ENCODE data around the gene CDK5. TPM values are rescaled to one million over a fixed set of nuclear protein-coding genes. Genes with fewer than 3 reads are reported as not detected.
A peak's percentile ranks its signal among the peaks of the same experiment; 100 is the strongest.

CDK5 gene
- total RNA-seq, 2 donors from 2014 or later, result 4.7 TPM

- H3K36me3 Mint-ChIP-seq (ENCODE audit: low read depth), result peaks cover 3% of the 10 kb centered on the region
- no peak for ATAC-seq
- peak overlapping the region; percentile 96 for H3K4me3 Mint-ChIP-seq
- no peaks in the 10 kb centered on the region for H3K27me3 Mint-ChIP-seq
- peaks cover 29% of the 10 kb centered on the region for H3K4me1 Mint-ChIP-seq
- H3K9me3 ChIP-seq (ENCODE audit: control insufficient read depth, low read length, poor library complexity, severe bottlenecking), result no peaks in the 10 kb centered on the region
- no peak overlapping the region for H3K27ac Mint-ChIP-seq
- no peak for DNase-seq
These were observed 4.4 kb upstream of the CDK5 start for GRCh38 chr7:151062111-151062398.

GRCh38 chr7:151061213-151062110 lies 3.8 kb upstream of the CDK5 start:
- Mint-ChIP-seq H3K36me3 (ENCODE audit: low read depth) (peaks cover 3% of the 10 kb centered on the region), H3K4me3 (peak overlapping the region; percentile 96), H3K27ac (peak overlapping the region; percentile 53), H3K27me3 (no peaks in the 10 kb centered on the region), H3K4me1 (peaks cover 29% of the 10 kb centered on the region)
- ATAC-seq, result no peak
- no peak for DNase-seq
- no peaks in the 10 kb centered on the region for H3K9me3 ChIP-seq (ENCODE audit: control insufficient read depth, low read length, poor library complexity, severe bottlenecking)

GRCh38 chr7:151060416-151061212 lies 2.9 kb upstream of the CDK5 start:
- DNase-seq, result no peak
- peak overlapping the region; percentile 96 for H3K4me3 Mint-ChIP-seq
- no peaks in the 10 kb centered on the region for H3K9me3 ChIP-seq (ENCODE audit: control insufficient read depth, low read length, poor library complexity, severe bottlenecking)

GRCh38 chr7:151060113-151060415 lies 2.4 kb upstream of the CDK5 start:
- peak overlapping the region; percentile 89 for H3K27ac Mint-ChIP-seq
- ATAC-seq (no peak), DNase-seq (no peak)
- no peaks in the 10 kb centered on the region for H3K27me3 Mint-ChIP-seq
- no peaks in the 10 kb centered on the region for H3K36me3 Mint-ChIP-seq (ENCODE audit: low read depth)
- peak overlapping the region; percentile 96 for H3K4me3 Mint-ChIP-seq
- H3K4me1 Mint-ChIP-seq, result peaks cover 26% of the 10 kb centered on the region
- H3K9me3 ChIP-seq (ENCODE audit: control insufficient read depth, low read length, poor library complexity, severe bottlenecking), result no peaks in the 10 kb centered on the region

More at GRCh38 chr7:151060416-151061212, 2.9 kb upstream of the CDK5 start:
- Mint-ChIP-seq H3K4me1 (peaks cover 29% of the 10 kb centered on the region), H3K27me3 (no peaks in the 10 kb centered on the region), H3K27ac (peak overlapping the region; percentile 53), H3K36me3 (ENCODE audit: low read depth) (peaks cover 3% of the 10 kb centered on the region)
- no peak for ATAC-seq

GRCh38 chr7:151059367-151060112 lies 1.8 kb upstream of the CDK5 start, which contains the start of gene SLC4A2:
Gene SLC4A2 (plus strand): TSS chr7:151059589. CDS start chr7:151061988, 2,399 bp downstream.
- DNase-seq, result peak; percentile 61 to 68 (median 64)
- Mint-ChIP-seq H3K27ac (peak within 1 kb of the TSS; percentile 89), H3K4me3 (peak within 1 kb of the TSS; percentile 96), H3K27me3 (no peaks in the 10 kb centered on the region), H3K4me1 (peaks cover 28% of the 10 kb centered on the region), H3K36me3 (ENCODE audit: low read depth) (no peaks in the 10 kb centered on the region)
- no peaks in the 10 kb centered on the region for H3K9me3 ChIP-seq (ENCODE audit: control insufficient read depth, low read length, poor library complexity, severe bottlenecking)
- no peak for ATAC-seq

GRCh38 chr7:151058781-151059366 lies 1.2 kb upstream of the CDK5 start:
- DNase-seq, result no peak

GRCh38 chr7:151057989-151058780 lies 488 bp upstream of the CDK5 start:
- ATAC-seq, result peak; percentile 94
- H3K9me3 ChIP-seq (ENCODE audit: control insufficient read depth, low read length, poor library complexity, severe bottlenecking), result no peaks in the 10 kb centered on the region
- H3K4me1 Mint-ChIP-seq, result peaks cover 32% of the 10 kb centered on the region
- peak; percentile 91 to 95 (median 93) for DNase-seq
- peak overlapping the region; percentile 96 for H3K4me3 Mint-ChIP-seq
- no peaks in the 10 kb centered on the region for H3K36me3 Mint-ChIP-seq (ENCODE audit: low read depth)
- peak overlapping the region; percentile 89 for H3K27ac Mint-ChIP-seq
- no peaks in the 10 kb centered on the region for H3K27me3 Mint-ChIP-seq

More at GRCh38 chr7:151058781-151059366, 1.2 kb upstream of the CDK5 start:
- no peaks in the 10 kb centered on the region for H3K36me3 Mint-ChIP-seq (ENCODE audit: low read depth)
- peak overlapping the region; percentile 89 for H3K27ac Mint-ChIP-seq
- peaks cover 29% of the 10 kb centered on the region for H3K4me1 Mint-ChIP-seq
- no peak for ATAC-seq
- peak overlapping the region; percentile 96 for H3K4me3 Mint-ChIP-seq
- H3K27me3 Mint-ChIP-seq, result no peaks in the 10 kb centered on the region
- no peaks in the 10 kb centered on the region for H3K9me3 ChIP-seq (ENCODE audit: control insufficient read depth, low read length, poor library complexity, severe bottlenecking)

GRCh38 chr7:151056666-151057505 lies 811 bp downstream of the CDK5 start:
- Mint-ChIP-seq H3K4me3 (peak overlapping the region; percentile 96), H3K27ac (peak overlapping the region; percentile 89), H3K27me3 (peaks cover 5% of the 10 kb centered on the region), H3K4me1 (peaks cover 36% of the 10 kb centered on the region), H3K36me3 (ENCODE audit: low read depth) (no peaks in the 10 kb centered on the region)
- no peak for DNase-seq
- ATAC-seq, result no peak
- H3K9me3 ChIP-seq (ENCODE audit: control insufficient read depth, low read length, poor library complexity, severe bottlenecking), result no peaks in the 10 kb centered on the region

GRCh38 chr7:151056283-151056665 lies 1.4 kb downstream of the CDK5 start:
- no peak overlapping the region for H3K27ac Mint-ChIP-seq
- peaks cover 5% of the 10 kb centered on the region for H3K27me3 Mint-ChIP-seq
- no peak for ATAC-seq
- DNase-seq, result no peak
- H3K9me3 ChIP-seq (ENCODE audit: control insufficient read depth, low read length, poor library complexity, severe bottlenecking), result no peaks in the 10 kb centered on the region
- peaks cover 32% of the 10 kb centered on the region for H3K4me1 Mint-ChIP-seq
- no peaks in the 10 kb centered on the region for H3K36me3 Mint-ChIP-seq (ENCODE audit: low read depth)
- peak overlapping the region; percentile 96 for H3K4me3 Mint-ChIP-seq

GRCh38 chr7:151053751-151054150 lies 3.9 kb downstream of the CDK5 start:
- H3K4me3 Mint-ChIP-seq, result no peak overlapping the region
- H3K27me3 Mint-ChIP-seq, result peaks cover 5% of the 10 kb centered on the region
- no peaks in the 10 kb centered on the region for H3K36me3 Mint-ChIP-seq (ENCODE audit: low read depth)
- peaks cover 27% of the 10 kb centered on the region for H3K4me1 Mint-ChIP-seq
- DNase-seq, result no peak
- no peak overlapping the region for H3K27ac Mint-ChIP-seq
- no peaks in the 10 kb centered on the region for H3K9me3 ChIP-seq (ENCODE audit: control insufficient read depth, low read length, poor library complexity, severe bottlenecking)
- no peak for ATAC-seq

- H3K4me3 Mint-ChIP-seq, result no peak overlapping the region
- no peak for DNase-seq
- no peak for ATAC-seq
- peaks cover 23% of the 10 kb centered on the region for H3K4me1 Mint-ChIP-seq
- H3K9me3 ChIP-seq (ENCODE audit: control insufficient read depth, low read length, poor library complexity, severe bottlenecking), result no peaks in the 10 kb centered on the region
- no peaks in the 10 kb centered on the region for H3K36me3 Mint-ChIP-seq (ENCODE audit: low read depth)
- H3K27me3 Mint-ChIP-seq, result peaks cover 5% of the 10 kb centered on the region
- no peak overlapping the region for H3K27ac Mint-ChIP-seq
These were observed 4.6 kb downstream of the CDK5 start for GRCh38 chr7:151053096-151053495.

Measured in T-helper 17 cell (primary cell).